GM18868 (cell line): ENCODE results near the gene DLD.
"Not testable (repeated sequence)": the region's sequence is repeated elsewhere in the genome, so short reads cannot be mapped to it uniquely, and the experiment has no call there.

Experiments used
- ATAC-seq: cut with Tn5 transposase; IDR thresholded peaks from one replicate; pipeline ENCODE4 v1.9.1; 2021; ENCODE audit warnings: mild to moderate bottlenecking, moderate library complexity; ENCODE audit not compliant: unreplicated experiment

Gene DLD

GRCh38 chr7:107874111-107874510 lies 16.9 kb upstream of the DLD start:
- ATAC-seq, result no peak

GRCh38 chr7:107874605-107875446 lies 16.2 kb upstream of the DLD start:
- ATAC-seq, result peak; percentile 68

GRCh38 chr7:107876916-107877315 lies 14.1 kb upstream of the DLD start:
- ATAC-seq, result no peak

GRCh38 chr7:107877731-107878382 lies 13.1 kb upstream of the DLD start:
- ATAC-seq, result no peak

GRCh38 chr7:107878636-107879035 lies 12.3 kb upstream of the DLD start:
- no peak for ATAC-seq

- peak; percentile 79 for ATAC-seq
These were observed 11.5 kb upstream of the DLD start for GRCh38 chr7:107879400-107880035.

GRCh38 chr7:107882766-107883165 lies 8.2 kb upstream of the DLD start:
- no peak for ATAC-seq

GRCh38 chr7:107884066-107884818 lies 6.7 kb upstream of the DLD start:
- no peak for ATAC-seq

- ATAC-seq, result not testable (repeated sequence)
These were observed 3.2 kb upstream of the DLD start for GRCh38 chr7:107887827-107888226.

- no peak for ATAC-seq
These were observed 991 bp upstream of the DLD start for GRCh38 chr7:107889992-107890391.

GRCh38 chr7:107890493-107890961 lies 456 bp upstream of the DLD start:
- ATAC-seq, result peak; percentile 1

GRCh38 chr7:107891636-107892366 lies 818 bp downstream of the DLD start:
- peak; percentile 30 for ATAC-seq

GRCh38 chr7:107892367-107892741 lies 1.4 kb downstream of the DLD start:
- ATAC-seq, result not testable (repeated sequence)

- ATAC-seq, result peak; percentile 43
These were observed 8.1 kb downstream of the DLD start for GRCh38 chr7:107898997-107899594.

- ATAC-seq, result no peak
These were observed 9.6 kb downstream of the DLD start for GRCh38 chr7:107900496-107901015.

GRCh38 chr7:107902381-107902780 lies 11.4 kb downstream of the DLD start:
- no peak for ATAC-seq

- ATAC-seq, result no peak
These were observed 16.8 kb downstream of the DLD start for GRCh38 chr7:107907790-107908189.

GRCh38 chr7:107909445-107909844 lies 18.5 kb downstream of the DLD start:
- ATAC-seq, result no peak

- ATAC-seq, result no peak
These were observed 21.0 kb downstream of the DLD start for GRCh38 chr7:107911981-107912380.

GRCh38 chr7:107913851-107914250 lies 22.9 kb downstream of the DLD start:
- no peak for ATAC-seq
